Measurements from ENCODE around the gene MT1H.

DNA sequence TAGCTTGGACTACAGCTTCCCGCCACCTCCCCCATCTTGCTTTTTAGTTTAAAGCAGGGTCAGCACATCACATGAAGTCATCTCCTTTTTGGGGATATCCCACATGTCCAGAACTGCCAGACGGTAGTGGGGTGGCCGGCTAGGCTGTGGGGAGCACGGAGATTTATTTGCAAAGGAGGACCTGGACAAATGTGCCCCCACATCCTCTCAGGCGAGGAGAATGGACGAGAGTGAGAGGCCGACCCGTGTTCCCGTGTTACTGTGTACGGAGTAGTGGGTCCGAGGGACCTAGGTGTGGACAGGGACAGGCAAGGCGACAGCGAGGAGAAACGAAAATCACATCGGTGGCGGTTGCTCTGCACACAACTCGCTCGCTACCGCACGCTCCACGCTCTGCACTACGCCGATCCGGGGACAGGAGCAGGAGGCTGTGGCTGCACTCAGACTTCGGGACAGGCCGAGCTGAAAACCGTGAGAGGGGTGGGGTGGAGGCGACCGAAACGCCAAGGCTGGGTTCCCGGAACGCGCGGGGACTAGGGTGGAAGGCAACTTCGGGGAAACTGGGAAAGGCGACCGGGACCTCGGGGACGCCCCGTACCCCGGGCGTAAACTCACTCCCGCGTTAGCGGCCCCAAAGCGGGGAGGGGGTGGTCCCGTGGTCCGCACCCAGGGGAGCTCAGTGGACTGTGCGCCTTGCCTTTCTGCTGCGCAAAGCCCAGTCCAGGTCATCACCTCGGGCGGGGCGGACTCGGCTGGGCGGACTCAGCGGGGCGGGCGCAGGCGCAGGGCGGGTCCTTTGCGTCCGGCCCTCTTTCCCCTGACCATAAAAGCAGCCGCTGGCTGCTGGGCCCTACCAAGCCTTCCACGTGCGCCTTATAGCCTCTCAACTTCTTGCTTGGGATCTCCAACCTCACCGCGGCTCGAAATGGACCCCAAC, 31.5 kb upstream of the MT1H start, which contains the start of gene MT1A:
- TF ChIP-seq EZH2 (IDR thresholded peaks at IDR 0.05; ENCODE audit: low read depth) = no peak
- TF ChIP-seq, protein P1, sequence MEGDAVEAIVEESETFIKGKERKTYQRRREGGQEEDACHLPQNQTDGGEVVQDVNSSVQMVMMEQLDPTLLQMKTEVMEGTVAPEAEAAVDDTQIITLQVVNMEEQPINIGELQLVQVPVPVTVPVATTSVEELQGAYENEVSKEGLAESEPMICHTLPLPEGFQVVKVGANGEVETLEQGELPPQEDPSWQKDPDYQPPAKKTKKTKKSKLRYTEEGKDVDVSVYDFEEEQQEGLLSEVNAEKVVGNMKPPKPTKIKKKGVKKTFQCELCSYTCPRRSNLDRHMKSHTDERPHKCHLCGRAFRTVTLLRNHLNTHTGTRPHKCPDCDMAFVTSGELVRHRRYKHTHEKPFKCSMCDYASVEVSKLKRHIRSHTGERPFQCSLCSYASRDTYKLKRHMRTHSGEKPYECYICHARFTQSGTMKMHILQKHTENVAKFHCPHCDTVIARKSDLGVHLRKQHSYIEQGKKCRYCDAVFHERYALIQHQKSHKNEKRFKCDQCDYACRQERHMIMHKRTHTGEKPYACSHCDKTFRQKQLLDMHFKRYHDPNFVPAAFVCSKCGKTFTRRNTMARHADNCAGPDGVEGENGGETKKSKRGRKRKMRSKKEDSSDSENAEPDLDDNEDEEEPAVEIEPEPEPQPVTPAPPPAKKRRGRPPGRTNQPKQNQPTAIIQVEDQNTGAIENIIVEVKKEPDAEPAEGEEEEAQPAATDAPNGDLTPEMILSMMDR (conservative IDR thresholded peaks at IDR 0.05) = no peak

Measured in PC-9 (cell line).